ENCODE results near the gene ALS2CL.

The ALS2CL gene

DNA sequence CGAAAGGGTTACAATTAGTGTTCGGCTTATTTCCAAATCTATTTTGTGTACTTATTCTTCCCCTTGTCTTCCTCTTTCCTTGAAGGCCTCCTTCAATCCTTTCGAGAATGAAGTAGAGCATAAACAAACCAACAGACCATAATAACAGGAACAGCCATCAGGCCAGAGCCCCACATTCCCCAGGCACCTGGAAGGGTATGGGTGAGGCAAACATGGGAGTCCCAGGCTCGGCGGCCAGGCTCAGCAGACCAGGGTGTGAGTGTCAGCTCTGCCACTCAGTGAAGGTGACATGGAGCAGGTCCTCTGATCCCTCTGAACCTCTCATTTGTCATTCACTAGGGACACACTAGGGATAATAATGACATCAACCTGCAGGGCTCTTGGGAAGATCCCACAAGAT, 13.8 kb downstream of the ALS2CL start:
- TF ChIP-seq, protein P1, sequence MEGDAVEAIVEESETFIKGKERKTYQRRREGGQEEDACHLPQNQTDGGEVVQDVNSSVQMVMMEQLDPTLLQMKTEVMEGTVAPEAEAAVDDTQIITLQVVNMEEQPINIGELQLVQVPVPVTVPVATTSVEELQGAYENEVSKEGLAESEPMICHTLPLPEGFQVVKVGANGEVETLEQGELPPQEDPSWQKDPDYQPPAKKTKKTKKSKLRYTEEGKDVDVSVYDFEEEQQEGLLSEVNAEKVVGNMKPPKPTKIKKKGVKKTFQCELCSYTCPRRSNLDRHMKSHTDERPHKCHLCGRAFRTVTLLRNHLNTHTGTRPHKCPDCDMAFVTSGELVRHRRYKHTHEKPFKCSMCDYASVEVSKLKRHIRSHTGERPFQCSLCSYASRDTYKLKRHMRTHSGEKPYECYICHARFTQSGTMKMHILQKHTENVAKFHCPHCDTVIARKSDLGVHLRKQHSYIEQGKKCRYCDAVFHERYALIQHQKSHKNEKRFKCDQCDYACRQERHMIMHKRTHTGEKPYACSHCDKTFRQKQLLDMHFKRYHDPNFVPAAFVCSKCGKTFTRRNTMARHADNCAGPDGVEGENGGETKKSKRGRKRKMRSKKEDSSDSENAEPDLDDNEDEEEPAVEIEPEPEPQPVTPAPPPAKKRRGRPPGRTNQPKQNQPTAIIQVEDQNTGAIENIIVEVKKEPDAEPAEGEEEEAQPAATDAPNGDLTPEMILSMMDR (conservative IDR thresholded peaks at IDR 0.05): no peak
- H3K27ac ChIP-seq: no peak overlapping the region

- TF ChIP-seq, protein P1 (conservative IDR thresholded peaks at IDR 0.05): no peak
- H3K27ac ChIP-seq: no peak overlapping the region
These were observed 15.2 kb downstream of the ALS2CL start for GRCh38 chr3:46678280-46678679.

GRCh38 chr3:46677411-46677726, 16.1 kb downstream of the ALS2CL start:
- TF ChIP-seq, protein P1 (conservative IDR thresholded peaks at IDR 0.05): no peak
- H3K27ac ChIP-seq: no peak overlapping the region

DNA sequence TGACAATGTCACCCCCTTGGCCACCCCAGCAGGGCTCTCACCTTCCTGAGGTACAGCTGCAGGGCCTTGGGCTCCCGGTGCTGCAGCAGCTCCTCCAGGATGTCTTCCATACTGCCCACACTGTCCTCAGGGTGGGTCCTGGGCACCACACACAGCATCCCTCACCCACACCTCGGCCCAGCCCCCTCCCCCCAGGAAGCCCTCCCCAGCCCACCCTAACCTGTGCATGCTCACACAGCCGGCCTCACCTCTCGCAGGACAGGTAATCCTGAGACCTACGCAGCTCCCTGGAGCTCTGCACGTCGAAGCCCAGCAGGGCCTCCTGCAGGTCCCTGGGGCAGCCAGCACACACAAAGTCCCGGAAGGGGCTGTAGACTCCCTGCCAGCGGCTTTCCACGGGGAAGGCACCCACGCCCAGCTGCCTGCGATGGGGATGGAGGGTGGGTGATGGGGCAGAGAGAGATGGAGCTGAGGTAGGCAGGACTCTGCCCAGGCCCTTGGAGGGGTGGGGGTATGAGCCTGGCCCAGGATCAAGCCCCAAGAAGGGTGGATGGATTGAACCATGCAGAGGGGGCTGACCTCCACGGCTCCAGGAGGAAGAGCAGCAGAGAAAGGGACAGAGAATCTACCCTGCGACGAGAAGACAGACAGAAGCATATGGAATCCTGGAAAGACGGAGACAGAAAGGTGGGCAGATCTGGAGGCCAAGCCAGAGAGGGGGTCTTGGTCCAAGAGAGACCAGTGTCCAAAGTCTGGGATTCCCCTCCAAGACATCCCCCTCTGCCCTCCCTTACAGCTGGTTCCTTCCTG, 16.7 kb downstream of the ALS2CL start:
- no peak overlapping the region for H3K27ac ChIP-seq
- TF ChIP-seq, protein P1 (conservative IDR thresholded peaks at IDR 0.05): no peak

- H3K27ac ChIP-seq: no peak overlapping the region
- TF ChIP-seq, protein P1 (conservative IDR thresholded peaks at IDR 0.05): no peak
These were observed 17.5 kb downstream of the ALS2CL start for GRCh38 chr3:46675843-46676567.

- TF ChIP-seq, protein P1 (conservative IDR thresholded peaks at IDR 0.05): no peak
- H3K27ac ChIP-seq: no peak overlapping the region
These were observed 18.1 kb downstream of the ALS2CL start for GRCh38 chr3:46675426-46675825.

- no peak overlapping the region for H3K27ac ChIP-seq
- TF ChIP-seq, protein P1 (conservative IDR thresholded peaks at IDR 0.05): 0 out of 2 replicates have a peak, but pooled peaks have one; percentile 10
These were observed 19.2 kb downstream of the ALS2CL start for GRCh38 chr3:46674031-46674845.

All from VCaP (cell line).